NCI-H446 treated with DMSO at 0.1 percent for 48 hours (cell line): ENCODE data around the gene PRKN.
"Not testable (repeated sequence)": the region's sequence is repeated elsewhere in the genome, so short reads cannot be mapped to it uniquely, and the experiment has no call there.

Source experiments
- DNase-seq: peaks from one replicate; lab custom pipeline; 2025; lab: John Stamatoyannopoulos, UW

PRKN gene

DNA sequence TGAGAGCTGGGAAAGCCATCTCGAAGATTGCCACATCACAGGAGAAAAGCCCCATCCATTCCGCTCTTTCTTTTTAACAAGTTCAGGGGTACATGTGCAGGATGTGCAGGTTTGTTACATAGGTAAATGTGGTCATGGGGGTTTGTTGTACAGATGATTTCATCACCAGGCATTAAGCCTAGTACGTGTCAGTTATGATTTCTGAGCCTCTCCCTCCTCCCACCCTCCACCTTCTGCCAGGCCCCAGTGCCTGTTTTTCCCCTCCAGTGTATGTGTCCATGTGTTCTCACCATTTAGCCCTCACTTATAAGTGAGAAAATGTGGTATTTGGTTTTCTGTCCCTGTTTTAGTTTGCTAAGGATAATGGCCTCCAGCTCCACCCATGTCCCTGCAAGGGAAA is 887.2 kb downstream of the PRKN start:
- no peak for DNase-seq

DNA sequence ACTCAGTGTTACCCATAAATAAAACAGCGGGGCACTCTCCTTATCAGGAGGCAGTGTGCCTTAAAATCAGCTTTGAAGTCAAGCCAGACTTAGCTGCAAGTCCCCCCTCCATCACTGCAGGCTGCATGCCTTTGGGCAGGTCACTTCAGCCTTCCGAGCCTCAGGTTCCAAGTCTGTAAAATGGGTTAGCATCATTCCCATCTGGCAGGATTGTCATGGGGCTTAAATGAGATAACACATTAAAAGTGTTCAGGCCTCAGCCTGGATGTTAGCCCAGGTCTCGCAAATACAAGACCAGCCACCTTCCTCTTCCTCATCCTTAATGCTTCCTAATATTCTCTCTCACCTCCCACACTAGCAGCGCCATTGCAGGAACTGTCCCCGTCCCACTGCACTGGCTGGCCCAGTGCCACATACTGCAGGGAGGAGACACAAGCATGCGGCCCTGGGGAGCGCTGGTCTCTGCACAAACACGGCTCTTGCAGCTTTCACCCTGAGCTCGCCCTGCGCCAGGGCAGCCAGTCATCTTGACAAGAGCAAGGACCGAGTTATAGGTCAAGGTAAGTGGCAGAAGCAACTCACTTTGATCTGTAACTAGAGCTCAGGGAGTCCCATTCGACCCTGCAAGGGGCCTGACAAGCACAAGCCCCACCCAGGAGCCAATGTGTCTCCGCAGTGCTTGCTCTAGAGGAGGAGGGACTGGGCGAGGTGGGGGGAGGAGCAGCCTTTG is 889.1 kb downstream of the PRKN start:
- no peak for DNase-seq

DNA sequence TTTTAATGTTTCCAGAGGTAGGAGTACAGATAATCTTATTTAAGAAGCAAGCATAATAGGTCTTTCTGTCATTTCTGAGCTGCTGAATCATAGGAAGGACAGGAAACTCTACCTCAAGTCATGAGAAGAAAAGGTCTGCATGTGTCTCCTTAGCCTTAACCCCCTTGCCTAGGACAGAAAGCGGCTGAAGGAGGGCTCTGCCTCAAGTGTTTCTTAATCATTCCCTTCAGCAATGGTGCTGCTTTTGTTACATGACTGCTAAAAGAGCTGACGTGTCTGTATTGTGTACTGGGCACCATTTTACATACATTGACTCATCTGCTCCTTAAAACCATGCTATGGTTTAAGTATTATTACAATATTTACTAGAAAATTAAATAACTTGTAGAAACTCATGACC is 889.7 kb downstream of the PRKN start:
- DNase-seq = no peak

DNA sequence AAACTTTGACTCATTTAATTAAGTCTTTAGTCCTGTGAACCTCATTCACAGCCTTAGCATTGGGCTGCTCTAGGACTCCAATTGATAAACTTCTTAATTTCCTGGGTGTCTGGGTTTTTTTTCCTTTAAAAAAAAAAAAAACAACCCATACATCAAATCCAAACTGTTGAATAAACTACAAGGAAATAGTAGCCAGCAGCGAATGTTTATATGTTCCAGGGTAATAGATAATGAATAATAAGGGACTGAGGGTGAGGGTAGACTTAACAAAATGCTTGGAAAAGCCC is 890.2 kb downstream of the PRKN start:
- no peak for DNase-seq

DNA sequence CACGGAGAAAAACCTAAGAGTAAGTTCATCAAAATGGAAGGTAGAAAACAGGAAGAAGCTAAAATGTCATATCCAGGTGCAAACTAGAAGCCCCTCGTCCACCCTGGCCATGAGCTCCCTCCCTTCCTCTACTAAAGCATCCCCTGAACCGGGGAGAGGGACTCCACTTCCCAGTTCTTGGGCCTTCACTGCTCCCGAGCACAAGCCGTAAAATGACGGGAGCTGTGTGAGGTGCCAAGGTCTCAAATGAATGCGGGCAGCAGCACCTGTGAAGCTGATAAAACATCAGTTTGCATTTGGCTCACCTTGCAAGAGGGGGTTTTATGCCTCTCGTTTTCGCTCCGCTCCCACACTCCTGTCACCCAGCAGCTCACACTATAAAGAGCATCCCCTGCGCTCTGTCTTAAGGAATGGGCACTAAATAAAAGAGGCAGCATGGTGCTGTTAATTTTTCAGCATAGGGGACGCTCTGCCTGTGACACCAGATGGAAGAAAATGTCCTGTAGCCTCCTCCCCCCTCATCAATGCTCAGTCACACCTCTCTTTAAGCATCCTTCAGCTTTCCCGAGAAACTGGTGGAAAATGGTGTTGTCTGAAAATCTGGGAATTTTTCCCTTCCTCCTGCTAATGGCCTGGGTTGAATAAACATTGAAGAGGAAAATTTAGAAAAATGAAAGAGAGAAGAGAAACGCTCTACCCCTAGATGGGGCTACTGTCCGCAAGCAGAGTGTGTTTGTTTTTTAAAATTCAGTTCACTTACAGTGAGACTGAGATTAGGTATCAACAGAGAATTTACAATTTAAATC is 890.7 kb downstream of the PRKN start:
- DNase-seq = no peak

DNA sequence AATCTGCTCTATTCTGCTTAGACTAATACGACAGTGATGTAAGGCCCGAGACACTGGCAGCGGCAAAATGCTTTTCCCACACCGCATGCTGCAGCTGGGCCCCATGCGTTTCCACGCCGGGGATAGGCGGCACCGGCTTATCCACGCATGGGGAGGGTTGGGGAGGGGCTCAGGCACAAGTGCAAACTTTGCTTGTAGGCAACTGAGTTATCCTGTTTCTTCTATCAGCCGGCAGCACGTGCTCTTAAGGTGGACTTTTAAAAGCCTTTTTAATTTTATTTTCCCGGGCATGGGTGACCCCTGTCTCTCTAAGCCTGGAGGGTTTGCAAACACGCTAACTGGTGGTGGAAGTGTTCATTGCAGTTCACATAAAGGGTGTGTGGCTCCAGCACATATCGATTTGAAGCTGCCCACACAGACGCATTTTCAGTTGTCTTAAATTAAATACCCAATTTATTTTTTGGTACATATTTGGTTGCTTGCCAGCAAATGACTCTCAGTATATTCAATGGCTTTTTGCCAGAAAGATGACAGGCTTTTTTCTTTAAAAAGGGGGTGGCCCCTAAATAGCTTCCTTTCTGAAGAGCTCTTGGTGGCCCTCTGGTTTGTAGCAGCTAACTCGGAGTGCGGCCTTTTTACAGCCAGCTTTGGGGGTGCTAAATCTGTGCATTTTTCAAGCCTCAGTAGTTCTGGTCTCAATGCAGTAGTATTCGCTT is 891.9 kb downstream of the PRKN start:
- no peak for DNase-seq

DNA sequence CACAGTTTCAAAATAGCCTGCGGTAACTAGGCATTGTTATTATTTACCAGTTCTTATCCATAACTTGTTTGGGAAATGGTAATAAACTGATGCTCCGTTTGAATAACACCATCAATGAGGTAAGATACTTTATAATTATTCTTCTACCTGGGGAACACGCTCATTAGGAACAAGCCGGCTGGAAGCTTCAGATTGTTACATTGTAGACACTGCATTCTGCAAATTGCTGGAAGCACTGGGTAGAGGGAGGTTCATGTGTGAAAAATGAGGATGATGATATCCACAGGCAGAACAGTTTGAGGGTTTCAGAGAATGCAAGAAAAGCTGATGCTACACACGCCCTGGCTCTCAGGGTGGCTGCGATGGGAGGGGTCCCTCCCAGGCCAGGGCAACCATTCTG is 893.1 kb downstream of the PRKN start:
- no peak for DNase-seq

DNA sequence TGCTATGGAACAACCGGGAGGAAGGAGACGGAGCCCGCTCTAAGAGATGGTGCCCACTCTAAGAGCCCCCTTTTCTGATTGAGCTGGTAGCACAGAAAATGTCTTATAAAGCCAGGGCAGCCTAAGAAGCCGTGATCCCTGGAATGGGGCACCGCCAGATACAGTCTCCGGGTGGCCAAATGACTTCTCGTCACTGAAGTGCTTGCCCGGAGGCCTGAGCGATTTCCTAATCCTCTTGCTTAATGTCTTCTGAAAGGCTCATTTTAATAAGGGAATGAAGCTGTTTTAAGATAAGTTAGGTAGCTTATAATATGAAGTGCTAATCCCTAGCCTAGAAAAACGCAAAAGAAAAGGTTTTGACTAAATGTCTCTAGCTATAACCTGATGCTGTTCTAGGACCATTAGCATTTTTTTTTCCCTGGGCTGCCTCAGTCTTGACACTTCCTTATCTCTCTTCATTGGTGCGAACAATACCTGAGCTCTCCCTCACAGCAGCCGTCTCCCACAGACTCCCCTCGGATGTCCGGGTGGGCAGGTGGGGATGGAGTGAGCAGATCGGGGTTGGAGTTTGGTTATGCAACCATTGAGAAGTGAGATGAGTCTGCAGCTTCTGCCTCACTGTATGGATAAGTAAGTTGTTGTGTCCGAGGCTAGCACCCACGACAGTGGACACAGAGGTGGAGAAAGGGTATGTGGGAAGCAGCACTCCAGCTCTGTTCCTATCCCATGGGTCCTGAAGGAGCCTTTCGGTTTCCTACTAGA is 894.3 kb downstream of the PRKN start:
- DNase-seq = no peak

DNA sequence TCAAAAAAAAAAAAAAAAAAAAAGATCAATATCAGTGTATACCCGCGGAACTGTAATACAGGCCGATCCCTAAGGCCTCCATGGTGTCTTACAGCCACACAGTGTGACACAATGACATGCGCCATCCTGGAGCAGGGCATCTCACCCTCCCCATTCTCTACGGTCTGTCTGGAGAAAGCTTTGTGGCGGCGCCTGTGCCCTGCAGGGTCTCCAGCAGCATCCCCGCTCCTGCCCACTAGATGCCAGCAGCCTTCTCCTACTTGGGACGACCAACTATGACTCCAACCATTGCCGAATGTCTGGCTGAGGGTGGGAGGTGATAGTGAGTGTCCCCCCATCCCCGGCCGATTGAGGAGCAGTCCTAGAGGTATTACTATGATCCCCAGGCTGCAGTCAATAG is 894.9 kb downstream of the PRKN start:
- DNase-seq = no peak

DNA sequence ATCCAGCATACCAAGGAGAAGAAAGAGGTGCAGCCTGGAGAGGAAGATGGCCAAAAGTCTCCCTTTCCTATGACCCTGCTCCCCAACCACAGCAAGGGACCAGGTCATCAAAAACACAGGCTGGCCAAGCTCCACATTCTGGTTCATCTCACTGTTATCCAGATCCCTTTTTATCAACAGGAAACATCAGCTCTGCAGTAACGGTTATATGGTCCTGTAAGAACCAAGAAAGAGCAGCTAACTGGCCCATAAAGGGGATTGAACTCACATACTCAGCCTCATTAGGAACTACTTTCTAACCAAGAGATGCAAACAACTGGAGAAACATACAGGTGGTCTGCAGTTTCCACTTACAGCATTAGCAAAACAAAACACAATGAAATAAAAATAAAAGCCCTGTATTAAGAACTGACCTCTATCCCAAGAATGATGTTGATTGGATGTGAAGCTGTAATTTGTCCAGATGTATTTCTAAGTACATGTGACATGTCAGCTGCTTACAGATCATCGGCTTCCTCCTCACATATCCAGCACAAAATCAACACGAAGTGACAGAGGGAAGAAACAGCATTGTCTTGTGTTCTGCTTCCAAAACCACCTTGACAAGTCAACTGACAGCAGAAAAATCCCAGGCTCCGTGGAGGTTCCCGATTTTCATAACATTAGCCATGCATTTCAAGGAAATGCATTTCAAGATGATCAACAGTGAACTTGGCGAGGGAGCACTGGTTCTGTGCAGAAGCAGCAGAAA is 896.5 kb downstream of the PRKN start:
- DNase-seq = no peak

DNA sequence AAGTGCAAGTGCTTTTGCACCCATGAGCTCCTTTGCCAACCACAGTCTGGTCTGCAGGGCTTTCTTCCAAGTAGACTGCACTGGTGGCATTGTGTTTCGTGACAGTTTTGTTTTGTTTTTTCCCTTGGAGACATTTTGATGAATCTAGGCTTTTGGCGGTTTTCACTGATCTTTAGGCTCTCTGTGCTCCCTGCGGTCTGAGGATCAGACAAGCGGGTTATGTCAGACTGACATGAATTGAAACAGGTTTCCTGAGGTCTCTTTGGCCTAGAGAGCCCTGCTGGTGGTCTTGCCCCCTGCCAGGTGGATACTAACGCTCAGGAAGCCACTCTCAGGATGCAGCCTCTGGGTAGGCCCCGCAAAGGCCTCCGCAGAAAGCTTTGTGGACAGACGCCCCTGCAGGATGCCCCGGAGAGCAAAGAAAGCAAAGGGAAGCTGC is 898.3 kb downstream of the PRKN start:
- DNase-seq = no peak

DNA sequence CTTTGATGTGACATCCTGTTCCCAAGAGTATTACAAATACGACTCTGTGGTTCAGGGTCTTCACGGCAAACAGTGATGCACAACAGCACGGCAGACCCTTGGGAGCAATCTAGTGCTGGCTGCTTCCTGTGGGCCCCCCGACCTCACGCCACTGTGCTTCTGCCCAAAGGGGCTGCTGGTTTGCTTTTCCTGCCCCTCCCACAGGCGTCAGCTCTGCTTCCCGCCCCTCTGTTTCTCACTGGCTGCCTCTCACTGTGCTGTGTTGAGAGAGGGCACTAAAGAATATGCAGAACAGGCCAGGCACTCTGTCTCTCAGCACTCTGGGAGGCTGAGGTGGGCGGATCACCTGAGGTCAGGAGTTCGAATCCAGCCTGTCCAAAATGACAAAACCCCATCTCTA is 899.2 kb downstream of the PRKN start:
- no peak for DNase-seq

DNA sequence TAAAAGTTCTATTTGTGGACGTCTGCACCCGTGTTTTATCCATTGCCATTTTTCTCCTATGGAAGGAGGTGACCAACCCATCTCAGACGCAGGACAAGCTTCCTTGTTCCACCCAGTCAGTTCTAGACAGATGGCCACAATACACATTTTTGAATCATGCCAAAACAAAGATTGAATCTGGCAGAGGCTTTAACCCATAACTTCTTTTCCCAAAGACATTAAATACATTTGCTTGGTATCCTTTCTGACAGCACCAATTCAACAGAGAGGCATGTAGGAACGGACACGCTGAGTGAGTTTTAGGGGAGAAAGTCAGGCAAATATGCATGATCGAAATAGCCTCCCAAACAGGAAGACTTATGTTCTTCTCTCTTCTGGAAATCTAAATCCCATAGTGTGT is 901.1 kb downstream of the PRKN start:
- no peak for DNase-seq

DNA sequence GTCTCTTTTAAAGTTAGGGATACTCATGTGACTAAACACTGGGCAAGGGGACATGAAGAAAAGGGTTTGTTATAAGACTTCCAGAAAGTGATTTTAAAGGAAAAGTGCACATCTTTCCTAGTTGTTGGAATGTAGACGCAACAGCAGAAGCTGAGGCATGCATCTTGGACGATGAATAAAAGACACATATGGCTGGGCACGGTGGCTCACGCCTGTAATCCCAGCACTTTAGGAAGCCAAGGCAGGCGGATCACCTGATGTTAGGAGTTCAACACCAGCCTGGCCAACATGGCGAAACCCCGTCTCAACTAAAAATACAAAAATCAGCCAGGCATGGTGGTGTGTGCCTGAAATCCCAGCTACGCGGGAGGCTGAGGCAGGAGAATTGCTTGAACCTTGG is 905.4 kb downstream of the PRKN start:
- DNase-seq = not testable (repeated sequence)

DNA sequence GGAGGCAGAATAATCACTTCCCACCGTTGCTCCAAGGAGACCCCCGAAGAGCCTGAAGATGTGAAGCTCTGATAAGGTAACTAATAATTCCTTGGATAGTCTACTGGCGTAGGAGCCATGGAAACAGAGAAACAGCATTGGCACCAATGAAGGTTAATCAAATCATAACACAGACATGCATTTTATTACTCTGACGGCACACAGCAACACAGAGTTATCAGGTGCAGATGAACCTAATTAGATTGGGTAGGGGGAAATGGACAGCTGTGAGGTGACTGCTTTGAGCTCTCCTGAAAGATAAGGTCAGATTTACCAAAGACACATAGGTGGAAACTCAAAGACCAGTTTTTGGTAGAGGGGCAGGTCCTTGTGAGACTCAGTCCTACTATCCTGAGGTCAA is 909.7 kb downstream of the PRKN start:
- no peak for DNase-seq

DNA sequence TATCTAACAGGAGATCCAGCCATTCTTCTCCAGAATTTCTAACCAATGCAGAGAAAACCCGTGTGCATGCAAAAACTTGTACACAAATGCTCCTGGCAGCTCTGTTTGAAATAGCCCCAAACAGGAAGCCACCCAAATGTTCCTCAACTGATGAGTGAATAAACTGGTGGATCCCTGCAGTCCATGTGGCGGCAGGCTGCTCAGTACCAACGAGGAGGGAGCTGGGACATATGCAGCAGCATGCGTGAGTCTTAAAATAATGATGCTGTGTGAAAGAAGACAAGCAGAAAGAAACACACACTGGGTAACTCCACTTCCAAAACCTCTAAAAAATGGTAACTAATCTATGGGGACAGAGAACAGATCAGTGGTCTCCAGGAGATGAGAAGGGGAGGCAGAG is 911.6 kb downstream of the PRKN start:
- no peak for DNase-seq

DNA sequence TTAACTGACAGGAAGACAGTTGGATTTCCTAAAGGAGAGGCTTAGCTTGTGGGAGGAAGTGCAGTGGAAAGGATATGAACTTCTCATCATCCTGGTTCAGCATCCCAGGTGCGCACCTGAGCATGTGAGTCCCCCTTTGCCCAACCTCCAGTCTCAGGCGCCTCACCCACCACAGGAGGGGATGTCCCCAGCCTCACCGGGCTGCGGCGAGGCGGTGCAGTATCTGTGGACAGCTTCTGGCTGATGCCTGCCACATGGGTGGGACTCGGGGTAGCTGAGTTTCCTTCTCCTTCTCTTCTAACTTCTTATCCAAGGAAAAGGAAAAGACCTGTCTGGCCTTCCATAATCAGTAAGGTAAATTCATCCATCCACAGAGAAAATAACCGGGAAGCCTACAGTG is 914.4 kb downstream of the PRKN start:
- no peak for DNase-seq

DNA sequence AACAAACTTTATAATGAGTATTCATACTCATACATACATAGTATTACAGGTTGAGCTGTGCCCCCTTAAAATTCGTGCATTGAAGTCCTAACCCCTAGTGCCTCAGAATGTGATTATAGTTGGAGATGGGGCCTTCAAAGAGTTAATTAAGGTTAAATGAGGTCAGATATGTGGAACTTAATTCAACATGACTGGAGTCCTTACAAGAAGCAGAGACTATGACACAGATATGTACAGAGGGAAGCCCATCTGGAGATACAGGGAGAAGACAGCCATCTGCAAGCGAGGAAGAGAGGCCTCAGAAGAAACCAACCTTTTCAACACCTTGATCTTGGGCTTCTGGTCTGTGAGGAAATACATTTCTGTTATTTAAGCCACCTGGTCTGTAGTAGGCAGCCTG is 917.6 kb downstream of the PRKN start:
- DNase-seq = no peak

DNA sequence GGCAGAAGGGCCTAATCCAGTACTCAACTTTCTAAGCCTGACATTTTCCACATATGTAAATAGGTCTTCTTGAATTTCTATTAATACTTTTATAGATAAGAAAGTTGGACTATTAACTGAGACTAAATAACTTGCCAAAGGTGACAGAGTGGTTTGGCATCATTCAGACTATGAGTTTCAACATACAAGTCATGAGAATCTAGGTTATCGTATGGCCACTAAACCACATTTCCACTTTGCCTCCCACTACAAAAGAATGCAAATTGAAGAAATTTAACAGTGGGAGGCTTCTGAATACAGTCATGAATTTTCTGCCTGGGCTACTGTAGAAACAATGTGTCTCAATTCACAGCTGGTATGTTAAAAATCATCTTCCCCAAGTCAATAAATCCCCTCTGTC is 922.7 kb downstream of the PRKN start:
- DNase-seq = no peak

DNA sequence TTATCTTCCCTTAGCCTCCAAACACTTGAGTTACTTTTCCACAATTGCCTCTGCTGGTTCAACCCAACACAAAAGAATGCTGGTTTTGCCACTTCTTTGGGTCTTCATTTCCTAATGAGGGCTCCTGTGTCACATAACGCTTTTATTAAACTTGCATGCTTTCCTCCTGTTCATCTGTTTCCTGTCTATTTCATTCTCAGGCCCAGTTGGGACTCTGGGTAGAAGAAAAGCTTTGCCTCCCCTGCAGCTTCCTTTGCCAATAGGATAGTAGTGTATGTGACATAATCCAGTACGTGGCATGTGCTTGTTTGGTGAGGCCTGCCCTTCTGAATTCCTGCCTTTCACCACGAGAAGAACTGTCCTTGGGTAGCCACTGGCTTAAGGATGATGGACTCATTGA is 924.4 kb downstream of the PRKN start:
- no peak for DNase-seq

DNA sequence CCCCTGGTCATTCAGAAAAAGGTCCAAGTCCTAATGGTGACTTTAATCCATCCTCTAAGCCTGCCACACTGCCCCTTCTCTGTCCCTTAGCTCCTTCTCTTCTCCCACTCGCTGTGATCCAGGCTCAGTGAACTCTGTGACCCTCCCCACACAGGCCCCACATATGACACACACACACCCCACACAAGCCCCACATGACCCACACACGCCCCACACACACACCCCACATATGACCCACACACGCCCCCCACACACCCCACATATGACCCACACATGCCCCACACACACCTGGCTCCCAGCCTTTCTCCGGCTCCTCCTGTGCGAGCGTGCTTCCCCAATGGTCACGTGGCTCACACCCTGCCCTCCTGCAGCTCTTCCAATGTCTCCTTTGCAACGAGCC is 925.3 kb downstream of the PRKN start:
- no peak for DNase-seq
